ENCODE data around the gene TRMT61B. TPM values are rescaled to one million over a fixed set of nuclear protein-coding genes. Genes with fewer than 3 reads are reported as not detected.

The TRMT61B gene
- total and polyA plus RNA-seq, 2 of the 13 experiments (the other 11 are each of a cell fraction or from before 2014, with no cell fraction given): 19.7 to 23.5 TPM

GRCh38 chr2:28870146-28870891 is at the start of gene TRMT61B (continued):
- TF ChIP-seq SRF (IDR thresholded peaks at IDR 0.05; ENCODE audit: low read depth, low read length): peak; percentile 93
- TF ChIP-seq ZNF12 (CRISPR knock-in tag; IDR thresholded peaks at IDR 0.05): peak; percentile 47; the same call in 1 of the 2 replicates
- TF ChIP-seq ZNF317 (CRISPR knock-in tag; IDR thresholded peaks at IDR 0.05): peak; percentile 78; the same call in 1 of the 2 replicates
- TF ChIP-seq RAD21 (CRISPR knock-in tag; IDR thresholded peaks at IDR 0.05): 0 out of 2 replicates have a peak, but pooled peaks have one; percentile 57
- TF ChIP-seq MIER2 (CRISPR knock-in tag; IDR thresholded peaks at IDR 0.05): peak; percentile 88
- no peak for TF ChIP-seq SMARCE1 (IDR thresholded peaks at IDR 0.05; ENCODE audit: borderline replicate concordance)
- TF ChIP-seq, protein P1, sequence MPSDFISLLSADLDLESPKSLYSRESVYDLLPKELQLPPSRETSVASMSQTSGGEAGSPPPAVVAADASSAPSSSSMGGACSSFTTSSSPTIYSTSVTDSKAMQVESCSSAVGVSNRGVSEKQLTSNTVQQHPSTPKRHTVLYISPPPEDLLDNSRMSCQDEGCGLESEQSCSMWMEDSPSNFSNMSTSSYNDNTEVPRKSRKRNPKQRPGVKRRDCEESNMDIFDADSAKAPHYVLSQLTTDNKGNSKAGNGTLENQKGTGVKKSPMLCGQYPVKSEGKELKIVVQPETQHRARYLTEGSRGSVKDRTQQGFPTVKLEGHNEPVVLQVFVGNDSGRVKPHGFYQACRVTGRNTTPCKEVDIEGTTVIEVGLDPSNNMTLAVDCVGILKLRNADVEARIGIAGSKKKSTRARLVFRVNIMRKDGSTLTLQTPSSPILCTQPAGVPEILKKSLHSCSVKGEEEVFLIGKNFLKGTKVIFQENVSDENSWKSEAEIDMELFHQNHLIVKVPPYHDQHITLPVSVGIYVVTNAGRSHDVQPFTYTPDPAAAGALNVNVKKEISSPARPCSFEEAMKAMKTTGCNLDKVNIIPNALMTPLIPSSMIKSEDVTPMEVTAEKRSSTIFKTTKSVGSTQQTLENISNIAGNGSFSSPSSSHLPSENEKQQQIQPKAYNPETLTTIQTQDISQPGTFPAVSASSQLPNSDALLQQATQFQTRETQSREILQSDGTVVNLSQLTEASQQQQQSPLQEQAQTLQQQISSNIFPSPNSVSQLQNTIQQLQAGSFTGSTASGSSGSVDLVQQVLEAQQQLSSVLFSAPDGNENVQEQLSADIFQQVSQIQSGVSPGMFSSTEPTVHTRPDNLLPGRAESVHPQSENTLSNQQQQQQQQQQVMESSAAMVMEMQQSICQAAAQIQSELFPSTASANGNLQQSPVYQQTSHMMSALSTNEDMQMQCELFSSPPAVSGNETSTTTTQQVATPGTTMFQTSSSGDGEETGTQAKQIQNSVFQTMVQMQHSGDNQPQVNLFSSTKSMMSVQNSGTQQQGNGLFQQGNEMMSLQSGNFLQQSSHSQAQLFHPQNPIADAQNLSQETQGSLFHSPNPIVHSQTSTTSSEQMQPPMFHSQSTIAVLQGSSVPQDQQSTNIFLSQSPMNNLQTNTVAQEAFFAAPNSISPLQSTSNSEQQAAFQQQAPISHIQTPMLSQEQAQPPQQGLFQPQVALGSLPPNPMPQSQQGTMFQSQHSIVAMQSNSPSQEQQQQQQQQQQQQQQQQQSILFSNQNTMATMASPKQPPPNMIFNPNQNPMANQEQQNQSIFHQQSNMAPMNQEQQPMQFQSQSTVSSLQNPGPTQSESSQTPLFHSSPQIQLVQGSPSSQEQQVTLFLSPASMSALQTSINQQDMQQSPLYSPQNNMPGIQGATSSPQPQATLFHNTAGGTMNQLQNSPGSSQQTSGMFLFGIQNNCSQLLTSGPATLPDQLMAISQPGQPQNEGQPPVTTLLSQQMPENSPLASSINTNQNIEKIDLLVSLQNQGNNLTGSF (CRISPR knock-in tag; IDR thresholded peaks at IDR 0.05): 0 out of 2 replicates have a peak, but pooled peaks have one; percentile 15
- peak in 1 of 2 experiments; percentile 28; a peak in 1 of 4 replicates for TF ChIP-seq EP300 (IDR thresholded peaks at IDR 0.05; ENCODE audit: low read depth in 2 of 2, low read length in 2 of 2)
- TF ChIP-seq EP300 (CRISPR knock-in tag; IDR thresholded peaks at IDR 0.05; ENCODE audit: borderline replicate concordance): peak; percentile 84; the same call in 1 of the 2 replicates
- peak; percentile 96 for TF ChIP-seq ZNF136 (CRISPR knock-in tag; IDR thresholded peaks at IDR 0.05; ENCODE audit: low read depth)
- TF ChIP-seq ZNF232 (CRISPR knock-in tag; IDR thresholded peaks at IDR 0.05; ENCODE audit: borderline replicate concordance): 0 out of 2 replicates have a peak, but pooled peaks have one; percentile 71
- TF ChIP-seq, protein P2, sequence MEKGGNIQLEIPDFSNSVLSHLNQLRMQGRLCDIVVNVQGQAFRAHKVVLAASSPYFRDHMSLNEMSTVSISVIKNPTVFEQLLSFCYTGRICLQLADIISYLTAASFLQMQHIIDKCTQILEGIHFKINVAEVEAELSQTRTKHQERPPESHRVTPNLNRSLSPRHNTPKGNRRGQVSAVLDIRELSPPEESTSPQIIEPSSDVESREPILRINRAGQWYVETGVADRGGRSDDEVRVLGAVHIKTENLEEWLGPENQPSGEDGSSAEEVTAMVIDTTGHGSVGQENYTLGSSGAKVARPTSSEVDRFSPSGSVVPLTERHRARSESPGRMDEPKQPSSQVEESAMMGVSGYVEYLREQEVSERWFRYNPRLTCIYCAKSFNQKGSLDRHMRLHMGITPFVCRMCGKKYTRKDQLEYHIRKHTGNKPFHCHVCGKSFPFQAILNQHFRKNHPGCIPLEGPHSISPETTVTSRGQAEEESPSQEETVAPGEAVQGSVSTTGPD (CRISPR knock-in tag; IDR thresholded peaks at IDR 0.05): no peak
- TF ChIP-seq KDM2A (CRISPR knock-in tag; IDR thresholded peaks at IDR 0.05; ENCODE audit: borderline replicate concordance, low read depth): peak; percentile 99
- peak; percentile 86 for TF ChIP-seq ZBED4 (CRISPR knock-in tag; IDR thresholded peaks at IDR 0.05; ENCODE audit: borderline replicate concordance)
- TF ChIP-seq CBFB (CRISPR knock-in tag; IDR thresholded peaks at IDR 0.05): peak; percentile 96
- peak; percentile 79 for TF ChIP-seq ELF1 (CRISPR knock-in tag; IDR thresholded peaks at IDR 0.05)
- peak; percentile 50; the same call in 1 of the 2 replicates for TF ChIP-seq IRX3 (CRISPR knock-in tag; IDR thresholded peaks at IDR 0.05; ENCODE audit: borderline replicate concordance, low read depth)
- TF ChIP-seq DRAP1 (CRISPR knock-in tag; IDR thresholded peaks at IDR 0.05): peak; percentile 87
